ENCODE measurements around the gene SPHK1. TPM values are rescaled to one million over a fixed set of nuclear protein-coding genes. Genes with fewer than 3 reads are reported as not detected.

The SPHK1 gene
- total and polyA plus RNA-seq, 2 donors = 3.8 to 12.6 TPM

- H3K4me1 ChIP-seq (ENCODE audit: insufficient read depth) = no peaks in the 10 kb centered on the region
- no peak overlapping the region for H3K27ac ChIP-seq (ENCODE audit: low read depth)
- WGBS = 91% methylated on average over 33 of the region's 33 CpGs
- H3K36me3 ChIP-seq (ENCODE audit: insufficient read depth) = peaks cover 2% of the 10 kb centered on the region
- no peak for DNase-seq (ENCODE audit: extremely low spot score)
- H3K4me3 ChIP-seq (ENCODE audit: low read depth, low read length) = no peak overlapping the region
Observed at GRCh38 chr17:76399175-76400172, 15.1 kb downstream of the SPHK1 start.

- WGBS = 85% methylated on average over 5 of the region's 5 CpGs
- Histone ChIP-seq H3K36me3 (ENCODE audit: insufficient read depth) (no peaks in the 10 kb centered on the region), H3K4me1 (ENCODE audit: insufficient read depth) (no peaks in the 10 kb centered on the region)
Observed at GRCh38 chr17:76402711-76403110, 18.3 kb downstream of the SPHK1 start.

DNA sequence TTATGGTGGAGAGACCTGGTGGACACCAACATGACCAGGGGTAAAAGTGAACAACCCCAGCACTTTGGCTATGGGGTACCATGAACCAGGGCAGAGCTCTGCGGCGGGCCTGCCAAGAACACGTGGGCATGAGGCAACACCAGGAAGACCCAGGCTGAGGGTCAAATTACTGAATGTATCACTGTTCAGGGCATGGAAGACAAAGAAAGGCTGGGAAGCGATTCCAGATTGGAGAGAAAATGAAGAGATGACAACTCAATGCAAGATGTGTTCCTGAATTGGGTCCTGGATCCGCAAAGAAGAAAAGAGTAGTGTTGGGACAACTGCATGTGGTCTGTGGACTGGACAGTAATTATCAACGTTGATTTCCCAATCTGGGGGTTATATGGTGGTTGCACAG lies 19.8 kb downstream of the SPHK1 start:
- no peak overlapping the region for H3K4me3 ChIP-seq (ENCODE audit: low read depth, low read length)
- no peaks in the 10 kb centered on the region for H3K36me3 ChIP-seq (ENCODE audit: insufficient read depth)
- no peak for DNase-seq (ENCODE audit: extremely low spot score)
- 90% methylated on average over 6 of the region's 6 CpGs for WGBS
- H3K27ac ChIP-seq (ENCODE audit: low read depth) = no peak overlapping the region
- no peaks in the 10 kb centered on the region for H3K4me1 ChIP-seq (ENCODE audit: insufficient read depth)

More at GRCh38 chr17:76402711-76403110, 18.3 kb downstream of the SPHK1 start:
- H3K27ac ChIP-seq (ENCODE audit: low read depth) = no peak overlapping the region
- H3K4me3 ChIP-seq (ENCODE audit: low read depth, low read length) = no peak overlapping the region
- DNase-seq (ENCODE audit: extremely low spot score) = no peak

GRCh38 chr17:76404976-76405563 lies 20.7 kb downstream of the SPHK1 start:
- no peak overlapping the region for H3K4me3 ChIP-seq (ENCODE audit: low read depth, low read length)
- H3K36me3 ChIP-seq (ENCODE audit: insufficient read depth) = no peaks in the 10 kb centered on the region
- DNase-seq (ENCODE audit: extremely low spot score) = no peak
- no peaks in the 10 kb centered on the region for H3K4me1 ChIP-seq (ENCODE audit: insufficient read depth)
- H3K27ac ChIP-seq (ENCODE audit: low read depth) = no peak overlapping the region
- 85% methylated on average over 25 of the region's 25 CpGs for WGBS

- no peak overlapping the region for H3K27ac ChIP-seq (ENCODE audit: low read depth)
- WGBS = 93% methylated on average over 9 of the region's 9 CpGs
Observed at GRCh38 chr17:76405607-76405966, 21.2 kb downstream of the SPHK1 start.

GRCh38 chr17:76405967-76406647 lies 21.7 kb downstream of the SPHK1 start:
- Histone ChIP-seq H3K27ac (ENCODE audit: low read depth) (no peak overlapping the region), H3K4me1 (ENCODE audit: insufficient read depth) (no peaks in the 10 kb centered on the region), H3K36me3 (ENCODE audit: insufficient read depth) (no peaks in the 10 kb centered on the region), H3K4me3 (ENCODE audit: low read depth, low read length) (no peak overlapping the region)
- DNase-seq (ENCODE audit: extremely low spot score) = no peak
- WGBS = 72% methylated on average over 16 of the region's 16 CpGs

More at GRCh38 chr17:76405607-76405966, 21.2 kb downstream of the SPHK1 start:
- H3K4me1 ChIP-seq (ENCODE audit: insufficient read depth) = no peaks in the 10 kb centered on the region
- H3K36me3 ChIP-seq (ENCODE audit: insufficient read depth) = no peaks in the 10 kb centered on the region
- no peak overlapping the region for H3K4me3 ChIP-seq (ENCODE audit: low read depth, low read length)
- no peak for DNase-seq (ENCODE audit: extremely low spot score)

- H3K4me1 ChIP-seq (ENCODE audit: insufficient read depth) = no peaks in the 10 kb centered on the region
- no peak overlapping the region for H3K4me3 ChIP-seq (ENCODE audit: low read depth, low read length)
- no peak overlapping the region for H3K27ac ChIP-seq (ENCODE audit: low read depth)
- H3K36me3 ChIP-seq (ENCODE audit: insufficient read depth) = no peaks in the 10 kb centered on the region
- 82% methylated on average over 4 of the region's 4 CpGs for WGBS
- no peak for DNase-seq (ENCODE audit: extremely low spot score)
Observed at GRCh38 chr17:76407509-76407908, 23.1 kb downstream of the SPHK1 start.

DNA sequence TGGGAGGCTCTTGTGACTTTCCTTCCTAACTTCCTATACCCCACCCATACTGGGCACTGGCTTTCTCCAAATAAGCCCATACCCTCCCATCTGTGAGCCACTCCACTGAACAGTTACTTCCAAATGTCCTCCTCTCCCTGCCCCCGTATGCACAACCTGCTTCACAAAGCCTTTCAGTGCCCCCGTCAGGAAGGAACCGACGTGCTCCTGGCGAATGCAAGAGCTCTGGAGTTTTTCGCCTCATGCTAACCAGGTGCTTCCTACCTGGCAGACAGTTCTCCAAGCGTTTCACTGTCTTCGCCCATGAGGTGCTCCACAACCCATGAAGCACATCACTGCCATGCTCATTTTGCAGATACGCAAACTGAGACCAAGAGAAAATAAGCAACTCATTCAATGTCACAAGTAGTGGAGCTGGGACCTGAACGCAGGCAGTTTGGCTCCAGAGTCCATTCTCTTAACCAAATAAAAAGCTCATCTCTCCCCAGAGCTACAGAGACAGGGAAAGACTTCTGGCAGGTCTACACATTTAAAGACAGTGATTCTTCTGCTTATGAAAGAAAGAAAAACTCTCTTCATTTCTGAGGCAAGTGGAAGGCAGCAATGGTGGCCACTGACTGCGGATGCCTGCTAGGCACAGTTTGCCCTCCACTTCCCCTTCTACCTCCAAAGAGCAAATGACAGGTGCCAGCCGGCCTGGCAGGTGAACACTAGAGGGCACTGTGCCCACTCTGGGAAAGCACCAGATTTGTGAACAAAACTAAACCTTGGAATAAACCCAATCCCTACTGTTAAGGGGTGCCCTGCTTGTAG lies 23.8 kb downstream of the SPHK1 start:
- 82% methylated on average over 12 of the region's 12 CpGs for WGBS
- no peaks in the 10 kb centered on the region for H3K4me1 ChIP-seq (ENCODE audit: insufficient read depth)
- no peak overlapping the region for H3K4me3 ChIP-seq (ENCODE audit: low read depth, low read length)
- no peaks in the 10 kb centered on the region for H3K36me3 ChIP-seq (ENCODE audit: insufficient read depth)
- no peak for DNase-seq (ENCODE audit: extremely low spot score)
- H3K27ac ChIP-seq (ENCODE audit: low read depth) = no peak overlapping the region

- Histone ChIP-seq H3K27ac (ENCODE audit: low read depth) (no peak overlapping the region), H3K4me1 (ENCODE audit: insufficient read depth) (no peaks in the 10 kb centered on the region), H3K4me3 (ENCODE audit: low read depth, low read length) (no peak overlapping the region), H3K36me3 (ENCODE audit: insufficient read depth) (no peaks in the 10 kb centered on the region)
- DNase-seq (ENCODE audit: extremely low spot score) = no peak
- WGBS = 94% methylated on average over 15 of the region's 15 CpGs
Observed at GRCh38 chr17:76410328-76410965, 26.0 kb downstream of the SPHK1 start.

DNA sequence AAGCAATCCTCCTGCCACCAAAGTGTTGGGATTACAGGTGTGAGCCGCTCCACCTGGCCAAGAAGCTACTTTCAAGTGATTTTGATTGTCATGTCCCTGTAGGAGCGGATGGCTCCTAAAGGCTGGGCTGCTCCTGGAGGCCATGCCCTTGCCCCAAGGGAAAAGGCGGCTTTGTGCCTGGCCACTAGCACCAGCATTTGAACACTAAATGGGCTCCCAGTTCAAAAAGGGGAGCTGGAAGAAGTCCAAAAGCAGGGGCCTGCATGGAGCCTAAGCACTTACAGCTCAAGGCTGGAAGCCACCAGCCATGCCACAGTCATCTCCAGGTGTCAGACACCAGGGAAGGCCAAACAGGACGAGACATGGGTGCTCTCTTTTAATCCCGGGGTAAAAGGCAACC lies 26.8 kb downstream of the SPHK1 start:
- H3K36me3 ChIP-seq (ENCODE audit: insufficient read depth) = no peaks in the 10 kb centered on the region
- WGBS = 94% methylated on average over 5 of the region's 5 CpGs
- H3K4me3 ChIP-seq (ENCODE audit: low read depth, low read length) = no peak overlapping the region
- no peaks in the 10 kb centered on the region for H3K4me1 ChIP-seq (ENCODE audit: insufficient read depth)
- DNase-seq (ENCODE audit: extremely low spot score) = no peak
- H3K27ac ChIP-seq (ENCODE audit: low read depth) = no peak overlapping the region

DNA sequence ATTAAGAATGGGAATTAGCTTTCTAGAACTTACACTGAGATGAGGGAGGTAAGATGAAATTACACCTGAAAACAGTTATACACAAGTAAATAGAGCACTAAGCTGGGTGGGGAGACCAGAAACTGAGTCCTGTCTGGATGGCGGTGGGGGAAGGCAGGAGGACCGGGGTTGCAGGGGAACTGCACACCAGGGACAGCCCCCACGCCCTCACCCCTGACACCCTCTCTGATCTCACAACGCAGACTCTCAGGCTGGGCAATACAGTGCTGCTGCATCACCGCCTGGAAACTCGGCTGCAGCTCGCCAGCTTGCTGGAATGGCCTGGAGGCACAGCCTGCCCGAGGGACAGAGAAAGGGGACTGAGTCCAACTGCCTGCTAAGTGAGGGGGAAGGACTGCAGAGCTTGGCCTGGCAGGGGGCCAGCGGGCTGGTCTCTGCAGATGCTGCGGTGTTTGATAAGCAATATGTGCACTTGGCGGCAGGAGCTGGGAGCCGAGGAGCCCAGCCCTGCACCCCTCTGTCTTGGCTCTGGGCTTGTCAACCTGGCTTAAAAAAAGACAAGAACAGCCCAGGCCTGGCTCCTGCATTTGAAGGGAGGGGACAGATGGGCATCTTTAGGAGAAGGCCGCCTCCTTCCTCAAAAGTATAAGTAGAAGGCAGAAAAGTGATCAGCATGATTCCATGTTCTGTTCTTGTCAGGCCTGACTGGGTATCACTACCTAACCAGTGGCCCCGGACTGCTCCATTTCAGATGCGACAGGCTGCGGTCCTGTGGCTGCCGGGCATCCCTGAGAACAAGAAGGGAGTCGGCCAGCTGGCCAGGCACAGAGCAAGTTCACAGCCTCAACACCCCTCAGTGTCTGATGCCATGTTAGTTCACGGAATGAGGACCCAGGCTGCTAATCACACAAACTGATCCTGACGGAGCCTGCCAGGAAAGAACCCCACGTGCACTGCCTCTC lies 30.2 kb downstream of the SPHK1 start:
- WGBS = 41% methylated on average over 21 of the region's 21 CpGs
- Histone ChIP-seq H3K36me3 (ENCODE audit: insufficient read depth) (no peaks in the 10 kb centered on the region), H3K4me1 (ENCODE audit: insufficient read depth) (no peaks in the 10 kb centered on the region), H3K4me3 (ENCODE audit: low read depth, low read length) (no peak overlapping the region), H3K27ac (ENCODE audit: low read depth) (no peak overlapping the region)
- DNase-seq (ENCODE audit: extremely low spot score) = no peak

DNA sequence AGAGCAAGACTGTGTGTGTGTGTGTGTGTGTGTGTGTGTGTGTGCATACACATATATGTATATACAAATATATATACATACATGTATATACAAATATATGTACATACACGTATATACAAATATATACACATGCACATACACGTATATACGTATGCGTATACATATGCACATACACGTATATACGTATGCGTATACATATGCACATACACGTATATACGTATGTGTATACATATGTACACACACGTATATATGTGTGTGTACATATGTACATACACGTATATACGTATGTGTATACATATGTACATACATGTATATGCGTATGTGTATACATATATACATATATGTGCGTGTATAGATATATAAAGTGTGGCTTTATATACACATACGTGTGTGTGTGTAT lies 31.4 kb downstream of the SPHK1 start:
- DNase-seq (ENCODE audit: extremely low spot score) = no peak
- WGBS = 91% methylated on average over 15 of the region's 15 CpGs
- H3K4me3 ChIP-seq (ENCODE audit: low read depth, low read length) = no peak overlapping the region
- no peak overlapping the region for H3K27ac ChIP-seq (ENCODE audit: low read depth)
- H3K36me3 ChIP-seq (ENCODE audit: insufficient read depth) = no peaks in the 10 kb centered on the region
- no peaks in the 10 kb centered on the region for H3K4me1 ChIP-seq (ENCODE audit: insufficient read depth)
